CD14-positive monocyte (primary cell): Measurements from ENCODE around the gene CHRNB1. TPM values are rescaled to one million over a fixed set of nuclear protein-coding genes. Genes with fewer than 3 reads are reported as not detected.

Experiments
- DNase-seq, 3 donors: peaks; one replicate each; pipeline ENCODE4 v3.0.0-alpha.2; 2011 to 2022
- H2AFZ ChIP-seq: 2 replicates; pipeline ENCODE4 v1.6.0; 2012; ENCODE audit warnings: mild to moderate bottlenecking, low read depth, low read length, inconsistent platforms; ENCODE audit not compliant: insufficient read depth, poor library complexity, severe bottlenecking
- H3K27ac ChIP-seq, 2 donors: 1 replicate in 1 of 2; 2 replicates in 1 of 2; pipeline ENCODE4 v1.5.1; 2012 to 2013; ENCODE audit warnings: low read length in 2 of 2, control low read depth in 1 of 2, inconsistent platforms in 1 of 2, low read depth in 1 of 2, mild to moderate bottlenecking in 1 of 2
- H3K27me3 ChIP-seq, 2 donors: one replicate each; pipeline versions ENCODE4 v1.6.0 to v1.6.1; 2011 to 2013; ENCODE audit warnings: low read length in 2 of 2; ENCODE audit not compliant: control insufficient read depth in 2 of 2, insufficient read depth in 2 of 2
- H3K36me3 ChIP-seq, 2 donors: replicated peaks in 1 of 2; 1 replicate in 1 of 2; 2 replicates in 1 of 2; pipeline versions ENCODE4 v1.5.1 to v1.6.1; 2012 to 2013; ENCODE audit warnings: low read length in 2 of 2, control low read depth in 1 of 2, inconsistent platforms in 1 of 2, mild to moderate bottlenecking in 1 of 2; ENCODE audit not compliant: insufficient read depth in 2 of 2, control insufficient read depth in 1 of 2
- H3K4me1 ChIP-seq, 2 donors: 1 replicate in 1 of 2; 2 replicates in 1 of 2; pipeline versions ENCODE4 v1.5.1 to v1.6.1; 2012 to 2013; ENCODE audit warnings: low read length in 2 of 2, control low read depth in 1 of 2, inconsistent platforms in 1 of 2, mild to moderate bottlenecking in 1 of 2, moderate library complexity in 1 of 2; ENCODE audit not compliant: insufficient read depth in 2 of 2, control insufficient read depth in 1 of 2
- H3K4me2 ChIP-seq: replicated peaks from 2 replicates; pipeline ENCODE3; 2012; ENCODE audit warnings: low read length, moderate library complexity, mild to moderate bottlenecking; ENCODE audit not compliant: poor library complexity, severe bottlenecking; ENCODE audit errors: extremely low read depth
- H3K4me3 ChIP-seq, 3 experiments: fragments of 200-600 bp in 1 of 3; sonication (generic) in 1 of 3; replicated peaks in 1 of 3; 1 replicate in 2 of 3; 2 replicates in 1 of 3; pipeline ENCODE4 v1.5.1; 2011 to 2013; ENCODE audit warnings: low read length in 3 of 3, mild to moderate bottlenecking in 3 of 3, control low read depth in 2 of 3, low read depth in 2 of 3, inconsistent platforms in 1 of 3, moderate library complexity in 1 of 3
- H3K79me2 ChIP-seq: 2 replicates; pipeline ENCODE4 v1.6.0; 2012; ENCODE audit warnings: mild to moderate bottlenecking, control low read depth, inconsistent platforms, low read length, moderate library complexity; ENCODE audit not compliant: insufficient read depth
- H3K9ac ChIP-seq: 2 replicates; pipeline ENCODE4 v1.6.0; 2017; ENCODE audit warnings: low read length, mild to moderate bottlenecking; ENCODE audit not compliant: insufficient read depth, poor library complexity, severe bottlenecking
- H3K9me3 ChIP-seq, 2 donors: replicated peaks in 1 of 2; 1 replicate in 1 of 2; 2 replicates in 1 of 2; pipeline versions ENCODE4 v1.5.1 to v1.6.1; 2012 to 2013; ENCODE audit warnings: low read length in 2 of 2, control low read depth in 1 of 2; ENCODE audit not compliant: control insufficient read depth in 1 of 2, insufficient read depth in 1 of 2
- H4K20me1 ChIP-seq: 2 replicates; pipeline ENCODE4 v1.6.0; 2012; ENCODE audit warnings: mild to moderate bottlenecking, low read length, control low read depth, moderate library complexity; ENCODE audit not compliant: insufficient read depth
- H3K27ac Mint-ChIP-seq, 7 donors: one replicate each; pipeline ENCODE4 v1.8.0; 2020; ENCODE audit warnings: mild to moderate bottlenecking in 7 of 7, mixed read lengths in 7 of 7, moderate library complexity in 6 of 7, inconsistent platforms in 2 of 7
- H3K27me3 Mint-ChIP-seq, 3 donors: one replicate each; pipeline ENCODE4 v1.8.0; 2021 to 2022; ENCODE audit warnings: low read depth in 3 of 3, mild to moderate bottlenecking in 3 of 3, mixed read lengths in 3 of 3, moderate library complexity in 3 of 3, inconsistent platforms in 1 of 3
- H3K36me3 Mint-ChIP-seq, 2 donors: one replicate each; pipeline ENCODE4 v1.8.0; 2020; ENCODE audit warnings: mixed read lengths in 2 of 2, inconsistent platforms in 1 of 2, mild to moderate bottlenecking in 1 of 2
- H3K4me1 Mint-ChIP-seq: one replicate; pipeline ENCODE4 v1.8.0; 2020; ENCODE audit warnings: mild to moderate bottlenecking, mixed read lengths
- H3K4me3 Mint-ChIP-seq, 2 donors: one replicate each; pipeline ENCODE4 v1.8.0; 2020; ENCODE audit warnings: mild to moderate bottlenecking in 2 of 2, mixed read lengths in 2 of 2, moderate library complexity in 1 of 2
- H3K9me3 Mint-ChIP-seq, 7 donors: one replicate each; pipeline ENCODE4 v1.8.0; 2020 to 2022; ENCODE audit warnings: mixed read lengths in 7 of 7, mild to moderate bottlenecking in 6 of 7, moderate library complexity in 6 of 7, inconsistent platforms in 2 of 7
- CTCF ChIP-seq: fragments of 200-600 bp; IDR thresholded peaks from one replicate; pipeline ENCODE4 v1.8.0; 2022; ENCODE audit warnings: antibody characterized with exemption, mild to moderate bottlenecking
- WGBS: methylation state at CpG from one replicate; pipeline ENCODE4 v1.1.5; 2013; ENCODE audit warnings: missing lambda C conversion rate; ENCODE audit not compliant: insufficient coverage; 5-methylcytosine and 5-hydroxymethylcytosine counted together
- intact Hi-C, 2 donors: fragments of 100-400 bp; cut with micrococcal nuclease; formaldehyde crosslinking; loops; one replicate each; pipeline versions ENCODE4 v1.15.0 to v1.15.1; 2023
- polyA plus RNA-seq, 3 donors: library from polyadenylated mRNA; depleted of rRNA in 1 of 3; unstranded in 2 of 3; stranded (reverse) in 1 of 3; fragments of 300-500 nt in 2 of 3; fragments of >200 nt in 1 of 3; fragmentation: Illumina TruSeq in 2 of 3; gene quantifications; 1 replicate in 2 of 3; 2 replicates in 1 of 3; pipeline ENCODE4 v1.2.3, GENCODE V29; 2012 to 2021

CHRNB1 gene
- polyA plus RNA-seq, 3 donors = 9.3 to 15.7 (median 14.7) TPM

GRCh38 chr17:7421186-7421585 is 23.7 kb upstream of the CHRNB1 start:
- no peak overlapping the region for H3K4me3 ChIP-seq
- H3K27me3 Mint-ChIP-seq = peaks cover 2 to 11% (median 3%) of the 10 kb centered on the region in 3 donors
- no peak overlapping the region for H2AFZ ChIP-seq
- no peak overlapping the region for H3K27ac ChIP-seq
- H3K4me3 Mint-ChIP-seq = no peak overlapping the region
- H3K9me3 Mint-ChIP-seq = no peaks in the 10 kb centered on the region
- 91% methylated on average over 12 of the region's 16 CpGs for WGBS
- H3K79me2 ChIP-seq = no peaks in the 10 kb centered on the region
- no peaks in the 10 kb centered on the region for H3K4me1 ChIP-seq
- no peaks in the 10 kb centered on the region for H4K20me1 ChIP-seq
- DNase-seq = no peak
- no peaks in the 10 kb centered on the region for H3K4me1 Mint-ChIP-seq
- no peak overlapping the region for H3K27ac Mint-ChIP-seq
- no peak overlapping the region for H3K9ac ChIP-seq
- H3K4me2 ChIP-seq = no peak overlapping the region
- no peaks in the 10 kb centered on the region for H3K27me3 ChIP-seq
- H3K36me3 Mint-ChIP-seq = no peaks in the 10 kb centered on the region
- TF ChIP-seq CTCF = no peak
- H3K36me3 ChIP-seq = no peaks in the 10 kb centered on the region
- H3K9me3 ChIP-seq = no peaks in the 10 kb centered on the region
- intact Hi-C loops = no loop called here

GRCh38 chr17:7423679-7424078 is 21.2 kb upstream of the CHRNB1 start:
- Mint-ChIP-seq H3K27me3 (peaks cover 2 to 5% (median 2%) of the 10 kb centered on the region in 3 donors), H3K4me1 (no peaks in the 10 kb centered on the region), H3K27ac (peak overlapping the region in 1 of 7 donors; percentile 45), H3K36me3 (no peaks in the 10 kb centered on the region), H3K9me3 (no peaks in the 10 kb centered on the region), H3K4me3 (peak overlapping the region in 1 of 2 donors; percentile 16)
- Histone ChIP-seq H3K4me3 (no peak overlapping the region), H4K20me1 (no peaks in the 10 kb centered on the region), H3K36me3 (no peaks in the 10 kb centered on the region), H3K9ac (no peak overlapping the region), H2AFZ (no peak overlapping the region), H3K4me1 (no peaks in the 10 kb centered on the region), H3K27ac (no peak overlapping the region), H3K9me3 (no peaks in the 10 kb centered on the region), H3K4me2 (no peak overlapping the region), H3K27me3 (no peaks in the 10 kb centered on the region), H3K79me2 (no peaks in the 10 kb centered on the region)
- no peak for DNase-seq
- intact Hi-C loops = no loop called here
- no peak for TF ChIP-seq CTCF
- 98% methylated on average over 3 of the region's 4 CpGs for WGBS
